ENCODE measurements around the gene RCSD1.
"Not testable (repeated sequence)": the region's sequence is repeated elsewhere in the genome, so short reads cannot be mapped to it uniquely, and the experiment has no call there.

Gene RCSD1

GRCh38 chr1:167738158-167738557 is 108.1 kb downstream of the RCSD1 start:
- TF ChIP-seq CTCF (conservative IDR thresholded peaks at IDR 0.05; ENCODE audit: low read depth, low read length) = no peak
- no peak overlapping the region for H3K4me3 ChIP-seq (ENCODE audit: low read length)
- no peak for DNase-seq (ENCODE audit: low read depth)

DNA sequence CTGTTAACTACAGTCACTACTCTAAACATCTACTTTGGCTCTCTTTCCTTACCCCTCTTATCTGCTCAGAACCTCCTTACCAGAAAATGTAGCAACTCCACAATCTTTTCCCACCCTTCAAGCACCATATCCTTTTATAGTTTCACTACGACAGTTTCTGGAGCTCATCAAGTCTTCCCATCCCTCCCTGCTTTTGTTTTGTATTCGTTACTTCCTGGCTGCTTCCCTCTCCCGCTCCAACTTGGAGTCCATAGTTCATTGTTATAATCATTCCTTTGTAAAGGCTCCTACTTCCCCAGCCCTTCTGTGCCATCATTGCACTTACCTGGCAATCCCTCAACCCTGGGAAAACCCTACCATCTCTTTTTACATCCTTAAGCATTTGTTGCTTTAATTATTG is 109.7 kb downstream of the RCSD1 start:
- no peak for DNase-seq (ENCODE audit: low read depth)
- H3K4me3 ChIP-seq (ENCODE audit: low read length) = no peak overlapping the region
- TF ChIP-seq CTCF (conservative IDR thresholded peaks at IDR 0.05; ENCODE audit: low read depth, low read length) = no peak

DNA sequence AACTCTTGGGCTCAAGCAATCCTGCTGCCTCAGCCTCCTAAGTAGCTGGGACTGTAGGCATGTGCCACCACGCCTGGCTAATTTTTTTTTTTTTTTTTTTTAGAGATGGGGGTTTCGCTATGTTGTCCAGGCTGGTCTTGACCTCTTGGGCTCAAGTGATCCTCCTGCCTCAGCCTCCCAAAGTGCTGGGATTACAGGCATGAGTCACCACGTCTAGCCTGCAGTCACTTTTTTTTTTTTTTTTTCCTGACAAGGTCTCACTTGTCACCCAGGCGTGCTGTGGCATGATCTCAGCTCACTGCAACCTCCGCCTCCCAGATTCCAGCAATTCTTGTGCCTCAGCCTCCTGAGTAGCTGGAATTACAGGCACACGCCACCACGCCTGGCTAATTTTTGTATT is 111.1 kb downstream of the RCSD1 start:
- DNase-seq (ENCODE audit: low read depth); H3K4me3 ChIP-seq (ENCODE audit: low read length): not testable (repeated sequence)

- H3K4me3 ChIP-seq (ENCODE audit: low read length); DNase-seq (ENCODE audit: low read depth): not testable (repeated sequence)
These were observed 112.5 kb downstream of the RCSD1 start for GRCh38 chr1:167742392-167743057.

DNA sequence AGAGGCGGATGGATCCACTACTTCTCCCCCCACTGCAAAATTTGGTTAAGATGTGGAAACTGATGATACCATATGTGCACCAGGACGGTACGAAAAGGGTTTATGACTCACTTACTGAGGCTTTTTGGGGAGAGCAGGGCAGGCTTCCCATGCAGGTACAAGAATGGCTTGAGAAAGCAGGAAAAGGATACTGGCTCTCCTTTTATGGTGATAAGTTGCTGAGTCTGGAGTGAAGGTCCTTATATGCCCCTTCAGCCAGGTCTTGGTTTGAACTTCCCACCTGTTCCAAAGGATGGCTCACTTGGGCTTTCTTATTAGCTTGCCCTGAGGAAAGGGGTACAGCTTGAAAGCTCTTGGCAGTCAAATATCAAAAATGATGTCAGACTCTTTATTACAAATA is 114.9 kb downstream of the RCSD1 start:
- TF ChIP-seq CTCF (conservative IDR thresholded peaks at IDR 0.05; ENCODE audit: low read depth, low read length) = no peak
- H3K4me3 ChIP-seq (ENCODE audit: low read length) = no peak overlapping the region
- DNase-seq (ENCODE audit: low read depth) = no peak

- TF ChIP-seq CTCF (conservative IDR thresholded peaks at IDR 0.05; ENCODE audit: low read depth, low read length) = no peak
- DNase-seq (ENCODE audit: low read depth) = no peak
These were observed 116.1 kb downstream of the RCSD1 start for GRCh38 chr1:167746013-167746672.

GRCh38 chr1:167746988-167747655 is 117.1 kb downstream of the RCSD1 start:
- DNase-seq (ENCODE audit: low read depth) = no peak
- no peak for TF ChIP-seq CTCF (conservative IDR thresholded peaks at IDR 0.05; ENCODE audit: low read depth, low read length)

More at GRCh38 chr1:167746013-167746672, 116.1 kb downstream of the RCSD1 start:
- H3K4me3 ChIP-seq (ENCODE audit: low read length) = no peak overlapping the region

DNA sequence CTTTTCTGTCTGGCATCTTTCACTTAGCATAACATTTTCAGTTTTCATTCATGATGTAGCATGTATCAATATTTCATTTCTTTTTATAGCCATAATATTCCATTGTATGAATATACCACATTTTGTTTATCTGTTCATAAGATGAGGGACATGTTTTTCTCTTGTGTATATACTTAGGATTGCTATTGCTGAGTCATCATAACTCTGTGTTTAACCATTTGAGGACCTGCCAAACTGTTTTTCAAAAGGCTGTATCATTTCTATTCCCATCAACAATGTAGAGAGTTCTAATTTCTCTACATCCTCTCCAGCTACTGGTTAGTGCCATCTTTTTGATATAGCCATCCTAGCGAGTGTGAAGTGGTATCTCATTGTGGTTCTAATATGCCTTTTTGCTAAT is 118.0 kb downstream of the RCSD1 start:
- DNase-seq (ENCODE audit: low read depth) = no peak
- no peak for TF ChIP-seq CTCF (conservative IDR thresholded peaks at IDR 0.05; ENCODE audit: low read depth, low read length)
- H3K4me3 ChIP-seq (ENCODE audit: low read length) = no peak overlapping the region

More at GRCh38 chr1:167746988-167747655, 117.1 kb downstream of the RCSD1 start:
- no peak overlapping the region for H3K4me3 ChIP-seq (ENCODE audit: low read length)
